Bone marrow (tissue), 2 donors: ENCODE results near the gene RERE.
"Not testable (repeated sequence)": the region's sequence is repeated elsewhere in the genome, so short reads cannot be mapped to it uniquely, and the experiment has no call there.

Experiments
- DNase-seq, 2 donors: peaks; one replicate each; lab custom pipeline; 2025; lab: John Stamatoyannopoulos, UW

The RERE gene

GRCh38 chr1:8718850-8719361 is 98.5 kb downstream of the RERE start:
- DNase-seq = no peak

- no peak for DNase-seq
Observed at GRCh38 chr1:8717148-8717547, 100.3 kb downstream of the RERE start.

- DNase-seq = no peak
Observed at GRCh38 chr1:8716238-8716637, 101.2 kb downstream of the RERE start.

- no peak for DNase-seq
Observed at GRCh38 chr1:8714173-8714572, 103.3 kb downstream of the RERE start.

- peak in 1 of 2 donors; percentile 93 for DNase-seq
Observed at GRCh38 chr1:8712413-8713231, 104.8 kb downstream of the RERE start.

- DNase-seq = no peak
Observed at GRCh38 chr1:8711873-8712412, 105.5 kb downstream of the RERE start.

- no peak for DNase-seq
Observed at GRCh38 chr1:8711151-8711550, 106.3 kb downstream of the RERE start.

GRCh38 chr1:8708259-8708658 is 109.2 kb downstream of the RERE start:
- no peak for DNase-seq

- DNase-seq = no peak
Observed at GRCh38 chr1:8706995-8707396, 110.4 kb downstream of the RERE start.

- DNase-seq = no peak
Observed at GRCh38 chr1:8706291-8706690, 111.1 kb downstream of the RERE start.

- no peak for DNase-seq
Observed at GRCh38 chr1:8704866-8705506, 112.5 kb downstream of the RERE start.

- peak; percentile 58 to 73 for DNase-seq
Observed at GRCh38 chr1:8702850-8703810, 114.3 kb downstream of the RERE start.

- no peak for DNase-seq
Observed at GRCh38 chr1:8702472-8702849, 115.0 kb downstream of the RERE start.

- DNase-seq = no peak
Observed at GRCh38 chr1:8701794-8702471, 115.5 kb downstream of the RERE start.

GRCh38 chr1:8699679-8700078 is 117.8 kb downstream of the RERE start:
- DNase-seq = no peak

GRCh38 chr1:8698937-8699447 is 118.4 kb downstream of the RERE start:
- no peak for DNase-seq

- DNase-seq = no peak
Observed at GRCh38 chr1:8698012-8698630, 119.3 kb downstream of the RERE start.

GRCh38 chr1:8695442-8695841 is 122.0 kb downstream of the RERE start:
- not testable (repeated sequence) for DNase-seq

GRCh38 chr1:8693107-8693506 is 124.3 kb downstream of the RERE start:
- DNase-seq = no peak

GRCh38 chr1:8691662-8692061 is 125.8 kb downstream of the RERE start:
- no peak for DNase-seq

GRCh38 chr1:8690253-8690525 is 127.3 kb downstream of the RERE start:
- no peak for DNase-seq
